SJCRH30 (cell line): ENCODE measurements around the gene TCERG1L. TPM values are rescaled to one million over a fixed set of nuclear protein-coding genes. Genes with fewer than 3 reads are reported as not detected.

Source experiments
- DNase-seq, 2 experiments: peaks; one replicate each; pipeline ENCODE4 v3.0.0-alpha.2; 2015 to 2020
- H3K27ac ChIP-seq: fragments of 250-450 bp; sonication (Bioruptor Pico); 2 replicates; pipeline ENCODE4 v1.5.1; 2020; ENCODE audit warnings: mild to moderate bottlenecking, moderate library complexity
- H3K27me3 ChIP-seq: fragments of 250-450 bp; sonication (Bioruptor Pico); 2 replicates; pipeline ENCODE4 v1.5.1; 2020; ENCODE audit warnings: mild to moderate bottlenecking, moderate library complexity
- H3K36me3 ChIP-seq: fragments of 250-450 bp; sonication (Bioruptor Pico); 2 replicates; pipeline ENCODE4 v1.5.1; 2020; ENCODE audit warnings: mild to moderate bottlenecking, moderate library complexity
- H3K4me1 ChIP-seq: fragments of 250-450 bp; sonication (Bioruptor Pico); 2 replicates; pipeline ENCODE4 v1.5.1; 2020; ENCODE audit warnings: mild to moderate bottlenecking, moderate library complexity
- H3K4me3 ChIP-seq: fragments of 250-450 bp; sonication (Bioruptor Pico); 2 replicates; pipeline ENCODE4 v1.5.1; 2020; ENCODE audit warnings: mild to moderate bottlenecking, moderate library complexity
- H3K9me3 ChIP-seq: fragments of 250-450 bp; sonication (Bioruptor Pico); replicated peaks from 2 replicates; pipeline ENCODE4 v1.5.1; 2020; ENCODE audit warnings: mild to moderate bottlenecking, moderate library complexity
- total RNA-seq: library from RNA; depleted of rRNA; stranded (reverse); fragments of >200 nt; shearing (Covaris generic); gene quantifications from 2 replicates; pipeline ENCODE4 v1.2.3, GENCODE V29; 2014; rRNA removed

TCERG1L gene, protein sequence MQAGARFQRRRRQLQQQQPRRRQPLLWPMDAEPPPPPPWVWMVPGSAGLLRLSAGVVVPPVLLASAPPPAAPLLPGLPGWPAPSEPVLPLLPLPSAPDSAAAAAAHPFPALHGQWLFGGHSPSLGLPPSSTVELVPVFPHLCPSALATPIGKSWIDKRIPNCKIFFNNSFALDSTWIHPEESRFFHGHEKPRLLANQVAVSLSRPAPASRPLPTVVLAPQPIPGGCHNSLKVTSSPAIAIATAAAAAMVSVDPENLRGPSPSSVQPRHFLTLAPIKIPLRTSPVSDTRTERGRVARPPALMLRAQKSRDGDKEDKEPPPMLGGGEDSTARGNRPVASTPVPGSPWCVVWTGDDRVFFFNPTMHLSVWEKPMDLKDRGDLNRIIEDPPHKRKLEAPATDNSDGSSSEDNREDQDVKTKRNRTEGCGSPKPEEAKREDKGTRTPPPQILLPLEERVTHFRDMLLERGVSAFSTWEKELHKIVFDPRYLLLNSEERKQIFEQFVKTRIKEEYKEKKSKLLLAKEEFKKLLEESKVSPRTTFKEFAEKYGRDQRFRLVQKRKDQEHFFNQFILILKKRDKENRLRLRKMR
- total RNA-seq, result not detected in 2 replicates

DNA sequence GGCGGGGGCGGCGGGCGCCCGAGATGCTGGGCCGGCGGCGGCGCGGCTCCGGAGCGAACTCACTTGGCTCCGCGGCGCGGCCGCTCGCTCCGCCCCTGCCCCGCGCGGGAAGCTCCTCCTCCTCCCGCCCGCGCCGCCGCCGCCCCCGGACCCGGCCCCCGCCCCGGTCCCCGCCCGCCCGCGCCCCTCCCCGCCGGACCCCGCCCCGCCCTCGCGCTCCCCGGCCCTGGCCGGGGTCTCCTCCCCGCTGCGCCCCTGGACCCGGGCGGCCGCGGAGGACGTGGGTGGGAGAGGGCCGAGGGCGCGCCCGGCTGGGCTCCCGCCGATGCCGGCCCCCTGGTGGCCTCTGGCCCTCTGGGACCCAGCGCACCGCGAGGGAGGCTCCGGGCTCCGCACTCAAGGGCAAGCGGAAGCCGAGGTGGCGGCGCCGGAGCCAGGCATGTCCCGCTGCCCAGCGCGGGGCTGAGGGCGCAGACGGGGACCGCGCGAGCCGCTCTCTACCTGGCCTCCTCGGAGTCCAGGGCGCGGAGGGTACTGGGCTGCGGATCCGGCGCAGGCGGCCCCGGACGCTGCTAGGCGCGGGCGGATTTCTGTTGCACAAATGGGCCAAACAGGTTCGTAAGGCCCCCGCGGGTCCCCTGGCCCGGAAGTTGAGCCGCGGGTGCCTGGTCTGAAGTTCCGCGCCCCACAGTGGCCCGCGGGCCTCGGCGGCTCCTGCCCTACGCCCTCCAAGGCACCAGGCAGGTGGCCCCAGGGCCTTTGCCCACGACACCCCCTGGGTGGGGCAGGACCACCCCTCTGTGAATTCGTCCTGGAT is at the start of gene TCERG1L:
TSS of gene TCERG1L (minus strand) at position 61 of the 817 bp plus-strand sequence. CDS start 86 bp downstream, outside the sequence.
- Histone ChIP-seq H3K9me3 (no peaks in the 10 kb centered on the region), H3K36me3 (no peaks in the 10 kb centered on the region), H3K27me3 (no peaks in the 10 kb centered on the region), H3K4me1 (no peaks in the 10 kb centered on the region), H3K4me3 (no peak within 1 kb of the TSS), H3K27ac (no peak within 1 kb of the TSS)
- DNase-seq, result no peak

- H3K9me3 ChIP-seq, result no peaks in the 10 kb centered on the region
- H3K4me3 ChIP-seq, result no peak overlapping the region
- H3K27me3 ChIP-seq, result no peaks in the 10 kb centered on the region
- no peak overlapping the region for H3K27ac ChIP-seq
- H3K4me1 ChIP-seq, result no peaks in the 10 kb centered on the region
- no peaks in the 10 kb centered on the region for H3K36me3 ChIP-seq
- no peak for DNase-seq
These were observed 47.4 kb upstream of the TCERG1L start for GRCh38 chr10:131358741-131359442.

DNA sequence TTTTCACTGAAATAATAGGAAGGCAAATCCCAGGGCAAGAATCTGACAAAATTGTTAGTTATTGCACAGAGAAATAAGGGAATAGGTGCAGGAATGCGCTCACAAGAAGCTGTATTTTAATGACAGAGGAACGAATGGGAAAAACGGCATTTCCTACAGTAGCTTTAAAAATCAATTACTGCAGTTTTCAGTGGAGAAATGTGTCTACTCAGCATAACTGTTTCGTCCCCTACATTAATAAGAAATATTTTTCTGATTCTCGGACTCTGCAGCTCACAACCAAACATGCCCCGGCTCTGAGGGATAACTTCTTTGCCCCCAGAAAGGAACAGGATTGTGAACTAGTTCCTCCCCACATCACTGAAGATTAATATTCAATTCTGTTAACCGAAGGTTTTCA is 44.9 kb upstream of the TCERG1L start:
- no peaks in the 10 kb centered on the region for H3K4me1 ChIP-seq

GRCh38 chr10:131355881-131356280 is 44.4 kb upstream of the TCERG1L start:
- no peak overlapping the region for H3K4me3 ChIP-seq
- no peaks in the 10 kb centered on the region for H3K4me1 ChIP-seq
- no peaks in the 10 kb centered on the region for H3K36me3 ChIP-seq
- DNase-seq, result no peak
- H3K27ac ChIP-seq, result no peak overlapping the region
- H3K27me3 ChIP-seq, result no peaks in the 10 kb centered on the region
- no peaks in the 10 kb centered on the region for H3K9me3 ChIP-seq

More for the DNA sequence above, 44.9 kb upstream of the TCERG1L start:
- H3K36me3 ChIP-seq, result no peaks in the 10 kb centered on the region
- H3K27me3 ChIP-seq, result no peaks in the 10 kb centered on the region
- no peak for DNase-seq
- no peak overlapping the region for H3K27ac ChIP-seq
- H3K4me3 ChIP-seq, result no peak overlapping the region
- H3K9me3 ChIP-seq, result no peaks in the 10 kb centered on the region

GRCh38 chr10:131355056-131355455 is 43.5 kb upstream of the TCERG1L start:
- Histone ChIP-seq H3K36me3 (no peaks in the 10 kb centered on the region), H3K4me3 (no peak overlapping the region), H3K9me3 (no peaks in the 10 kb centered on the region), H3K4me1 (no peaks in the 10 kb centered on the region), H3K27me3 (no peaks in the 10 kb centered on the region), H3K27ac (no peak overlapping the region)
- no peak for DNase-seq

- H3K4me3 ChIP-seq, result no peak overlapping the region
- DNase-seq, result peak in 1 of 2 experiments; percentile 16
- no peaks in the 10 kb centered on the region for H3K4me1 ChIP-seq
- H3K36me3 ChIP-seq, result no peaks in the 10 kb centered on the region
- no peaks in the 10 kb centered on the region for H3K9me3 ChIP-seq
- no peaks in the 10 kb centered on the region for H3K27me3 ChIP-seq
- H3K27ac ChIP-seq, result no peak overlapping the region
These were observed 42.9 kb upstream of the TCERG1L start for GRCh38 chr10:131354380-131354779.

DNA sequence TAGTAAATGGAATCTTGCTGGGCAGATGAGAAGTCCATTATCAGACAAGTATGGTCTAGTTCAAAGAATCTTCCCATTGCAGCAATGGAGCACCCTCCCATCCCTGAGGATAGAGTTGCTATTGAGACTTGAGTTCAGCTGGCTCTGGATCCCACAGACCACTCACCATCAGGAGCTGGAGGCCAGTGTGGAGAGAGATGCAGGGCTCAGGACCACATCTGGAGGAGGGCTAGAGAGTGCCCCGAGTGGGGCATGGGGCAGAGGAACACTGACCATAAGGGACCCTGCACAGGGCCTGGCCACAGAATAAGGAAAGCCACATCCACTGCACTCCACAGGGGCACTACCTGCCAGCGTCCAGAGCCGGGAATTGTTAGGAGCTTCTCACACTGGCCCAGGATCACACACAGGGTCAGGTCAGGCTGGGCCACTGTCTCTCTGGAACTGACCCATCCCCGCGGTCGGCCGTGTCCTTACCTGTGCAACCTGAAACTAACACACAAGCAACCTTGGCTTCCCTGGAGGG is 41.3 kb upstream of the TCERG1L start:
- H3K36me3 ChIP-seq, result no peaks in the 10 kb centered on the region
- DNase-seq, result no peak
- no peak overlapping the region for H3K4me3 ChIP-seq
- no peak overlapping the region for H3K27ac ChIP-seq
- no peaks in the 10 kb centered on the region for H3K4me1 ChIP-seq
- H3K9me3 ChIP-seq, result no peaks in the 10 kb centered on the region
- H3K27me3 ChIP-seq, result no peaks in the 10 kb centered on the region

GRCh38 chr10:131350660-131351059 is 39.1 kb upstream of the TCERG1L start:
- Histone ChIP-seq H3K4me1 (no peaks in the 10 kb centered on the region), H3K27ac (no peak overlapping the region), H3K9me3 (no peaks in the 10 kb centered on the region), H3K27me3 (no peaks in the 10 kb centered on the region), H3K36me3 (no peaks in the 10 kb centered on the region), H3K4me3 (no peak overlapping the region)
- no peak for DNase-seq

DNA sequence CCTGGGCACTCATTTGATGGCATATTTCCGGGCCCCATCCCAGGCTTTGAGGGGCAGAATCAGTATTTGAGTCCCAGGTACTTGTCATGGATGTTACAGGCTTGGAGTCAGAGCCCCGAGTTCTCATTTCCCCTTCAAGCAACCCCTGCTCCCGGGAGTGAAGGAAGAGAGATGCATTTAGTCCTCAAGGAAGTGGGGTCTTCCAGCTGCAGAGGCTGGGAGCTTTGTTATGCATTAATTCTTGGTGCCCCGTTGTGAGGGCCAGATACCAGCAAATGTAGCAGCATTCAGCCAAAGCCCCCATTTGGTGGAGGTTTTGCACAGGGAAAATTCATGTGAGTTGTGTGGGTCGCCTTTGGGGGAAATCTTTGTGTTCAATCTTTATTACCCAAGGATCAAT is 38.7 kb upstream of the TCERG1L start:
- no peaks in the 10 kb centered on the region for H3K27me3 ChIP-seq
- no peak overlapping the region for H3K27ac ChIP-seq
- no peaks in the 10 kb centered on the region for H3K9me3 ChIP-seq
- no peaks in the 10 kb centered on the region for H3K36me3 ChIP-seq
- H3K4me3 ChIP-seq, result no peak overlapping the region
- no peaks in the 10 kb centered on the region for H3K4me1 ChIP-seq
- DNase-seq, result no peak

DNA sequence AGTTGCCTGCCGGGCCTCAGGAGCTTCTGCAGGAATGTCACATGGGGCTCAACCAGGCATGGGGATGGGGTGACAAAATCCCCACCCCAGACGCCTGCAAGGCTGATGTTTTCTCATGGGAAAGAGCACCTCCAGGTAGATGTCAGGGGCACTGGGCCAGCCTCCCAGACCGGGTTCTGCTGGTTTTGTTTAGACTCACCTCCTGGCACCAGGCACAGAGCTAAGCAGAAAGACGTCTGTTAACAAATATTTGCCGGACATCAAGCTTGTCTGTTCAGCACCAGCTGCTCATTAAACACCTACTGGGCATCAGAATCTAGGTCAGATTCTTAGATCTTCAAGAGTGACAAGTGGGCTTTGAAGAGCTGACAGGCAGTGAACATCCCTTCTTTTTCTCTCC is 34.9 kb upstream of the TCERG1L start:
- Histone ChIP-seq H3K27me3 (no peaks in the 10 kb centered on the region), H3K36me3 (no peaks in the 10 kb centered on the region), H3K27ac (no peak overlapping the region), H3K9me3 (no peaks in the 10 kb centered on the region), H3K4me1 (no peaks in the 10 kb centered on the region), H3K4me3 (no peak overlapping the region)
- DNase-seq, result no peak

DNA sequence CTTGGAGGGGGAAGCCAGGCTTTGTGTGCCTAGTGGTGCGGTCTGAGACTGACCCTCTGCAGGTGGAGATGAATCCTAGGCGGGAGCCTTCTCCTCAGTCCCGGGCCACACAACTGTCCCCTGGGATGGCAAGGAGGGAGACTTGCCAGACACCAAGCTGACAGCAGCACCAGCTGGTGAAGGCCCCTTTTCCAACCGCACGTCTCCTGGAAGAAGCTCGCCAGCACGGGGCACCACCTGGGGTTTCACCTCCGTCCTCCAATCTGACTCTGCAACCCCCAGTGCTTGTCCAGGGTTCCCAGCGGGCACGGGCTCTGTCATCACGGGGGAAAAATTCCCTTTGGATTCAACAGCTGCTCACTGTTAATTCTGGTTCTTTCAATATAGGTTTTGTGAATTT is 34.2 kb upstream of the TCERG1L start:
- no peak overlapping the region for H3K27ac ChIP-seq
- no peaks in the 10 kb centered on the region for H3K4me1 ChIP-seq
- no peaks in the 10 kb centered on the region for H3K36me3 ChIP-seq
- H3K27me3 ChIP-seq, result no peaks in the 10 kb centered on the region
- no peak for DNase-seq
- H3K4me3 ChIP-seq, result no peak overlapping the region
- no peaks in the 10 kb centered on the region for H3K9me3 ChIP-seq

- no peak for DNase-seq
- no peaks in the 10 kb centered on the region for H3K9me3 ChIP-seq
- no peaks in the 10 kb centered on the region for H3K36me3 ChIP-seq
- no peak overlapping the region for H3K27ac ChIP-seq
- no peaks in the 10 kb centered on the region for H3K4me1 ChIP-seq
- H3K4me3 ChIP-seq, result no peak overlapping the region
- H3K27me3 ChIP-seq, result no peaks in the 10 kb centered on the region
These were observed 33.2 kb upstream of the TCERG1L start for GRCh38 chr10:131344747-131345146.

GRCh38 chr10:131337741-131338140 is 26.2 kb upstream of the TCERG1L start:
- no peak for DNase-seq
- Histone ChIP-seq H3K4me1 (no peaks in the 10 kb centered on the region), H3K9me3 (no peaks in the 10 kb centered on the region), H3K27me3 (no peaks in the 10 kb centered on the region), H3K27ac (no peak overlapping the region), H3K4me3 (no peak overlapping the region), H3K36me3 (no peaks in the 10 kb centered on the region)

DNA sequence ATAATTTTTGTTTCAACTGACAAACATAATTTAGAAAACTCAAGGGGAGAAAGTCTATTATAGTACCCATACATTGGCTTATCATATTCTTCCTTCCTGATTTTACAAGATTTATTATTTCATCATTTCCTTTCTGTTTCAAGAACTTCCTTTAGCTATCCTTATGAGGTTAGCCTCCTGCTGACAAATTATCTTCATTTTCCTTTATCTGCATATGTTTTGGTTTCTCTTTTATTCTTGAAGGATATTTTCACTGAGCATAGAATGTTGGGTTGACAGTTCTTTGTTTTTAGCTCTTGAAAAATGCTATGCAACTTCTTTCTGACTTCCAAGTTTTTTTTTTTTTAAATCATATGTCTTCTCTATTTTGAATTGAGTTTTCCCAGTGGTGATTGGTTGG is 21.3 kb upstream of the TCERG1L start:
- Histone ChIP-seq H3K9me3 (no peaks in the 10 kb centered on the region), H3K27me3 (no peaks in the 10 kb centered on the region), H3K36me3 (no peaks in the 10 kb centered on the region), H3K27ac (no peak overlapping the region), H3K4me3 (no peak overlapping the region), H3K4me1 (no peaks in the 10 kb centered on the region)
- no peak for DNase-seq
